ENCODE measurements around the gene SPINT1.
A peak's percentile ranks its signal among the peaks of the same experiment; 100 is the strongest.

The SPINT1 gene

GRCh38 chr15:40900256-40901052 is 56.6 kb downstream of the SPINT1 start:
- H3K36me3 ChIP-seq (ENCODE audit: control insufficient read depth, low read depth, low read length): peaks cover 52% of the 10 kb centered on the region

GRCh38 chr15:40901053-40901443 is 57.2 kb downstream of the SPINT1 start:
- Histone ChIP-seq H3K9ac (ENCODE audit: low read length) (no peak overlapping the region), H3K4me1 (ENCODE audit: control insufficient read depth, low read depth, low read length) (no peaks in the 10 kb centered on the region), H3K36me3 (ENCODE audit: control insufficient read depth, low read depth, low read length) (peaks cover 49% of the 10 kb centered on the region)

More at GRCh38 chr15:40900256-40901052, 56.6 kb downstream of the SPINT1 start:
- Histone ChIP-seq H3K4me3 (ENCODE audit: low read length) (no peak overlapping the region), H3K9ac (ENCODE audit: low read length) (no peak overlapping the region), H3K9me3 (ENCODE audit: control insufficient read depth, low read depth, low read length) (no peaks in the 10 kb centered on the region), H3K4me1 (ENCODE audit: control insufficient read depth, low read depth, low read length) (no peaks in the 10 kb centered on the region), H3K27me3 (ENCODE audit: control insufficient read depth, insufficient read depth, low read length) (no peaks in the 10 kb centered on the region), H3K27ac (ENCODE audit: low read length) (no peak overlapping the region)

GRCh38 chr15:40902605-40903561 is 59.0 kb downstream of the SPINT1 start:
- Histone ChIP-seq H3K36me3 (ENCODE audit: control insufficient read depth, low read depth, low read length) (peaks cover 47% of the 10 kb centered on the region), H3K4me1 (ENCODE audit: control insufficient read depth, low read depth, low read length) (no peaks in the 10 kb centered on the region), H3K4me3 (ENCODE audit: low read length) (no peak overlapping the region), H3K27ac (ENCODE audit: low read length) (no peak overlapping the region), H3K9me3 (ENCODE audit: control insufficient read depth, low read depth, low read length) (no peaks in the 10 kb centered on the region), H3K9ac (ENCODE audit: low read length) (no peak overlapping the region), H3K27me3 (ENCODE audit: control insufficient read depth, insufficient read depth, low read length) (no peaks in the 10 kb centered on the region)

More at GRCh38 chr15:40901053-40901443, 57.2 kb downstream of the SPINT1 start:
- Histone ChIP-seq H3K9me3 (ENCODE audit: control insufficient read depth, low read depth, low read length) (no peaks in the 10 kb centered on the region), H3K27me3 (ENCODE audit: control insufficient read depth, insufficient read depth, low read length) (no peaks in the 10 kb centered on the region), H3K27ac (ENCODE audit: low read length) (no peak overlapping the region), H3K4me3 (ENCODE audit: low read length) (no peak overlapping the region)

GRCh38 chr15:40904552-40905201 is 60.8 kb downstream of the SPINT1 start:
- Histone ChIP-seq H3K36me3 (ENCODE audit: control insufficient read depth, low read depth, low read length) (peaks cover 34% of the 10 kb centered on the region), H3K27me3 (ENCODE audit: control insufficient read depth, insufficient read depth, low read length) (no peaks in the 10 kb centered on the region), H3K9me3 (ENCODE audit: control insufficient read depth, low read depth, low read length) (no peaks in the 10 kb centered on the region), H3K4me3 (ENCODE audit: low read length) (no peak overlapping the region), H3K9ac (ENCODE audit: low read length) (no peak overlapping the region), H3K4me1 (ENCODE audit: control insufficient read depth, low read depth, low read length) (no peaks in the 10 kb centered on the region), H3K27ac (ENCODE audit: low read length) (no peak overlapping the region)

- H3K9me3 ChIP-seq (ENCODE audit: control insufficient read depth, low read depth, low read length): no peaks in the 10 kb centered on the region
- peaks cover 18% of the 10 kb centered on the region for H3K36me3 ChIP-seq (ENCODE audit: control insufficient read depth, low read depth, low read length)
- H3K9ac ChIP-seq (ENCODE audit: low read length): no peak overlapping the region
- H3K4me1 ChIP-seq (ENCODE audit: control insufficient read depth, low read depth, low read length): peaks cover 6% of the 10 kb centered on the region
- peak overlapping the region; percentile 52 for H3K4me3 ChIP-seq (ENCODE audit: low read length)
- no peaks in the 10 kb centered on the region for H3K27me3 ChIP-seq (ENCODE audit: control insufficient read depth, insufficient read depth, low read length)
- no peak overlapping the region for H3K27ac ChIP-seq (ENCODE audit: low read length)
These were observed 62.5 kb downstream of the SPINT1 start for GRCh38 chr15:40906091-40906990.

- H3K9me3 ChIP-seq (ENCODE audit: control insufficient read depth, low read depth, low read length): no peaks in the 10 kb centered on the region
- H3K9ac ChIP-seq (ENCODE audit: low read length): no peak overlapping the region
- peaks cover 7% of the 10 kb centered on the region for H3K4me1 ChIP-seq (ENCODE audit: control insufficient read depth, low read depth, low read length)
- peak overlapping the region; percentile 52 for H3K4me3 ChIP-seq (ENCODE audit: low read length)
- H3K27me3 ChIP-seq (ENCODE audit: control insufficient read depth, insufficient read depth, low read length): no peaks in the 10 kb centered on the region
- H3K36me3 ChIP-seq (ENCODE audit: control insufficient read depth, low read depth, low read length): peaks cover 18% of the 10 kb centered on the region
- no peak overlapping the region for H3K27ac ChIP-seq (ENCODE audit: low read length)
These were observed 63.3 kb downstream of the SPINT1 start for GRCh38 chr15:40906991-40907802.
